ENCODE data around the gene BICC1.

BICC1 gene

GRCh38 chr10:58767652-58768051 lies 255.0 kb downstream of the BICC1 start:
- DNase-seq (ENCODE audit: low read depth, low spot score) = no peak
- no peak overlapping the region for H3K4me3 ChIP-seq (ENCODE audit: low read depth, low read length)
- TF ChIP-seq CTCF (IDR thresholded peaks at IDR 0.05; ENCODE audit: insufficient read depth, low read length, missing control alignments) = no peak
- ChIA-PET CTCF (interaction anchor here (1.7 to 2.6 kb wide), 2 partner anchors 13 to 237 kb away, joined by 7 to 10 read pairs; no protein-coding TSS in a partner anchor), POLR2A (no interaction called here)

GRCh38 chr10:58771863-58772262 lies 259.2 kb downstream of the BICC1 start:
- DNase-seq (ENCODE audit: low read depth, low spot score) = no peak
- no peak overlapping the region for H3K4me3 ChIP-seq (ENCODE audit: low read depth, low read length)
- TF ChIP-seq CTCF (IDR thresholded peaks at IDR 0.05; ENCODE audit: insufficient read depth, low read length, missing control alignments) = no peak
- POLR2A ChIA-PET = no interaction called here
- CTCF ChIA-PET = interaction anchor here (0.8 to 1.3 kb wide), 5 partner anchors 10 to 452 kb away, joined by 3 to 8 read pairs (median 4); no protein-coding TSS in a partner anchor

GRCh38 chr10:58772758-58773157 lies 260.1 kb downstream of the BICC1 start:
- ChIA-PET POLR2A (no interaction called here), CTCF (no interaction called here)
- TF ChIP-seq CTCF (IDR thresholded peaks at IDR 0.05; ENCODE audit: insufficient read depth, low read length, missing control alignments) = no peak
- H3K4me3 ChIP-seq (ENCODE audit: low read depth, low read length) = no peak overlapping the region
- no peak for DNase-seq (ENCODE audit: low read depth, low spot score)

GRCh38 chr10:58773341-58773740 lies 260.7 kb downstream of the BICC1 start:
- H3K4me3 ChIP-seq (ENCODE audit: low read depth, low read length) = no peak overlapping the region
- ChIA-PET POLR2A (no interaction called here), CTCF (interaction anchor here (1.4 kb wide), 1 partner anchor 338 kb away, joined by 3 read pairs; no protein-coding TSS in a partner anchor)
- TF ChIP-seq CTCF (IDR thresholded peaks at IDR 0.05; ENCODE audit: insufficient read depth, low read length, missing control alignments) = no peak
- DNase-seq (ENCODE audit: low read depth, low spot score) = no peak

- no peak for DNase-seq (ENCODE audit: low read depth, low spot score)
- ChIA-PET POLR2A (no interaction called here), CTCF (interaction anchor here (1.4 to 2.4 kb wide), 2 partner anchors 339 to 359 kb away, joined by 3 to 12 read pairs; no protein-coding TSS in a partner anchor)
- no peak overlapping the region for H3K4me3 ChIP-seq (ENCODE audit: low read depth, low read length)
- TF ChIP-seq CTCF (IDR thresholded peaks at IDR 0.05; ENCODE audit: insufficient read depth, low read length, missing control alignments) = no peak
These were observed 261.3 kb downstream of the BICC1 start for GRCh38 chr10:58773944-58774343.

- no peak for TF ChIP-seq CTCF (IDR thresholded peaks at IDR 0.05; ENCODE audit: insufficient read depth, low read length, missing control alignments)
- no peak for DNase-seq (ENCODE audit: low read depth, low spot score)
- CTCF ChIA-PET = interaction anchor here (0.7 to 3.2 kb wide), 7 partner anchors 15 to 476 kb away, joined by 3 to 29 read pairs (median 4); no protein-coding TSS in a partner anchor
- H3K4me3 ChIP-seq (ENCODE audit: low read depth, low read length) = no peak overlapping the region
- POLR2A ChIA-PET = no interaction called here
These were observed 263.4 kb downstream of the BICC1 start for GRCh38 chr10:58775960-58776567.

Data from AG04449 (cell line).